Rectal smooth muscle tissue (tissue), 1 donor: ENCODE measurements around the gene MACIR.

Experiments used
- H3K27ac ChIP-seq: one replicate; pipeline ENCODE4 v1.7.0; 2013; ENCODE audit warnings: low read depth, low read length, inconsistent platforms
- H3K27me3 ChIP-seq: one replicate; pipeline ENCODE4 v1.7.0; 2013; ENCODE audit warnings: low read length; ENCODE audit not compliant: control insufficient read depth, insufficient read depth
- H3K36me3 ChIP-seq: one replicate; pipeline ENCODE4 v1.7.0; 2013; ENCODE audit warnings: low read length; ENCODE audit not compliant: control insufficient read depth, insufficient read depth
- H3K4me1 ChIP-seq: one replicate; pipeline ENCODE4 v1.7.0; 2013; ENCODE audit warnings: low read length; ENCODE audit not compliant: control insufficient read depth, insufficient read depth
- H3K4me3 ChIP-seq: one replicate; pipeline ENCODE4 v1.7.0; 2013; ENCODE audit warnings: low read length
- H3K9ac ChIP-seq: one replicate; pipeline ENCODE4 v1.7.0; 2013; ENCODE audit warnings: low read length

MACIR gene

DNA sequence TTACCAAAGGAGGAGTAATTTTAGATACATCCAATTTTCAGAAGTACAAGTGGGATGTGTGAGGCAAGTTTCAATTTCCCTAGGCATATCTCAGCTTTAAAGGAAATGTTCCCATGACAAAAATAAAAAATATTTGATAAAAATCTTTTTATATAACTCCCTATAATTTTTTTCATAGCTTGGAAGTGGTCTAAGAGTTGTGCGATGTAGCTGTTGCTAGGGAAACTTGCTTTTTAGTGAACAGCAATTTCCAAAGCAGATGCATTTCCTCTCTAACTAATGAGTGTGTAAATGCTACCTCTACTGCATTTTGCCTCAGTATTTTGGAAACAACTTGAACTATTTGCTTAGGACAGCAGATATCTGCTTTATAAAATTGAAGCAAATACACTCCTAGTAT is 39.6 kb downstream of the MACIR start:
- Histone ChIP-seq H3K27me3 (no peaks in the 10 kb centered on the region), H3K4me1 (no peaks in the 10 kb centered on the region), H3K9ac (no peak overlapping the region), H3K27ac (no peak overlapping the region), H3K36me3 (no peaks in the 10 kb centered on the region), H3K4me3 (no peak overlapping the region)

DNA sequence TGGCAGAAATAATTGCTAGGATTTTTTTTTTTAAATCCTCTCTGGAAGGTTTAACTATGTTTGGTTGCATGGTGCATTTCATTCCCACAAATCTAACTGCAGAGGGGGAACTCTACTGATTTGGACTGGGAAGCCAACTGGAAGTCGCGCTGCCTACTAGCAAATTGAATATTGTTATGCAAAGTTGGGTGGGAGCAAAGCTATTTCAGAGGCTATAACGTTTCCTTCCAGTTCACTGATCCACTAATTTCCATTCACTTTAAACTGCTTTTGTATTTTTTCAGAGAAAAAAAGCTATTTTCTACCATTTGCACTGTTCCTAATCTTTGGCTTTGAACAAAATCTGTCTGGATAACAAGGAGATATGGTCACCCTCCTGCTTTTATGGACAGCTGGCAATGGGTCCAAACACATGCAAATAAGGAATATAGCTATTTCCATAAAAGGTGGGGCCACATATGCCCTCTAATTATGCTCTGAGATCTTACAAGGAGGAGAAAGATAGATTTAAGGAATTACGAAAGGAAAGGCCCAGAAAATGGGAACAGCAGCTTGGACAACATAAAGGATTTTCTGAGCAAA is 40.1 kb downstream of the MACIR start:
- no peaks in the 10 kb centered on the region for H3K36me3 ChIP-seq
- no peak overlapping the region for H3K4me3 ChIP-seq
- H3K27ac ChIP-seq: no peak overlapping the region
- no peak overlapping the region for H3K9ac ChIP-seq
- H3K27me3 ChIP-seq: no peaks in the 10 kb centered on the region
- H3K4me1 ChIP-seq: no peaks in the 10 kb centered on the region

DNA sequence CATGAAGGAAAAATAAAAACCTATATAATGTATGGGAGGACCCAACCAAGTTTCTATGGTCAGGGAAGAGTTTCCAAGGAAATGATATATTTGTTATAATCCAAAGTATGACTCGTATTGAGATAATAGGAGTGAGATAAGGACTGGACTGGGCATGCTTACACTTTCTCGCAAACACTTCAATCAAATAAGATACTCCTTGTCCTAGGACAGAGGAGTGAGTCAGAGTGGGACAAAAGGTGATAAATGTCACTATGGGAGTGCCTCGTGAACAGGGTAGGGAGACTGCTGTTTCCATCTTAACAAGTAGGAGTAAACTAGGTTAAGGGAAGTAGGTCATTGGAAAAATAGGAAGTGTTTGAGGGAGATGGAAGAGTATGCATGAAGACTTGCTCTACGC is 47.2 kb downstream of the MACIR start:
- Histone ChIP-seq H3K4me1 (no peaks in the 10 kb centered on the region), H3K4me3 (no peak overlapping the region), H3K36me3 (no peaks in the 10 kb centered on the region), H3K27ac (no peak overlapping the region), H3K9ac (no peak overlapping the region), H3K27me3 (no peaks in the 10 kb centered on the region)

DNA sequence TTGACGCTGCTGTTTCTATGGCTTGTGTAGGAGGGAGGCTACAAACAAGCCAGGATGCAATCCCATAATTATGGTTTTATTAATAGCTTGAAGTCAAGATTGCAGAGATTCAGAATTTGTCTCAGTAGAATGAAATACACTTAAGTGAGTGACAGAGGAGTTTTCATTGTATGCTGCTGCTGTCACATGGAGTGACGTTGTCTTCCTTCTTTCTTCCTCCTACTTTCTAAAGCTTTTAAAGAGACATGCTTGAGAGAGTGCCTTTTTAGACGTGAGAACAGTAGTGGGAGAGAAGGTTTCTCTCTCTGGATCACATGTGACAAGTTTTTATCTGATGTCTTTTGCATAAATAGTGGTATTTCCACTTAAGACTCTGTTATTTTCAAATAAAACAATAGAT is 48.9 kb downstream of the MACIR start:
- H3K4me3 ChIP-seq: no peak overlapping the region
- no peaks in the 10 kb centered on the region for H3K27me3 ChIP-seq
- H3K9ac ChIP-seq: no peak overlapping the region
- no peaks in the 10 kb centered on the region for H3K4me1 ChIP-seq
- no peaks in the 10 kb centered on the region for H3K36me3 ChIP-seq
- H3K27ac ChIP-seq: no peak overlapping the region

DNA sequence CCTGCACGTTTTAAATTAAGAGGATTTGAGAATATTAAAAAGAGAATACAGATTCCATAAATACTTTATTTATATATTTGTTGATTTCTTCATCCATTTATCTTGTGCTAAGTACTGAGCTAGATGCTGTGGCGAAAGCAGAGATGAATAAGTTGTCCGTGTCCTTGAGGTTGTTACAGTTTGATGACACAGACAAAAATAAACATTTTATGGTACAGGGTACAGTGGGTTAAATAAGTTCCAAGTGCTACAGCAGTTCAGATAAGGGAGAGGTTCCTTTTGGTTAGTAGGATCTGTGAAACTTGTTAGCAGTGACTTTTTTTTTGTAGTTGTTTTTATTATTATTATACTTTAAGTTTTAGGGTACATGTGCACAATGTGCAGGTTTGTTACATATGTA is 50.2 kb downstream of the MACIR start:
- no peak overlapping the region for H3K27ac ChIP-seq
- no peak overlapping the region for H3K4me3 ChIP-seq
- H3K9ac ChIP-seq: no peak overlapping the region
- H3K27me3 ChIP-seq: no peaks in the 10 kb centered on the region
- H3K36me3 ChIP-seq: no peaks in the 10 kb centered on the region
- no peaks in the 10 kb centered on the region for H3K4me1 ChIP-seq

DNA sequence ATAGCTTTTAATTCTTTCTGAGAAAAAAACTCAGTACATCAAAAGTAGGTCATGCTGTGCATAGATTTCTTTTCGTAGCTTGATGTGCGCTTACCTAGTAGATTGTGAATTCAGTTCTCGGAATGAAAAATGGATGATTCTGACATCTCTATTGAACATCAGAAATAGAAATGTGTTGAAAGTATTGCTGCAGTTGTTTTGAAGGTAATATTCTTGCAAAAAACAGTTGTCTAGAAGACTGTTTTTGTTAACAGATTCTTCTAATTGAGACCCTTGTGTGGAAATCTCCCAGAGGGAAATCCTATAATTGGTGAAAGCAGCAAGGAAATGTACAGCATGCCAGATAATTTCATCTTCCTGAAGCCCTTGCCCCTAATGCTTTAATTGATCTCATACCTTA is 54.5 kb downstream of the MACIR start:
- H3K4me3 ChIP-seq: no peak overlapping the region
- H3K36me3 ChIP-seq: no peaks in the 10 kb centered on the region
- H3K9ac ChIP-seq: no peak overlapping the region
- H3K27me3 ChIP-seq: no peaks in the 10 kb centered on the region
- H3K27ac ChIP-seq: no peak overlapping the region
- H3K4me1 ChIP-seq: no peaks in the 10 kb centered on the region

DNA sequence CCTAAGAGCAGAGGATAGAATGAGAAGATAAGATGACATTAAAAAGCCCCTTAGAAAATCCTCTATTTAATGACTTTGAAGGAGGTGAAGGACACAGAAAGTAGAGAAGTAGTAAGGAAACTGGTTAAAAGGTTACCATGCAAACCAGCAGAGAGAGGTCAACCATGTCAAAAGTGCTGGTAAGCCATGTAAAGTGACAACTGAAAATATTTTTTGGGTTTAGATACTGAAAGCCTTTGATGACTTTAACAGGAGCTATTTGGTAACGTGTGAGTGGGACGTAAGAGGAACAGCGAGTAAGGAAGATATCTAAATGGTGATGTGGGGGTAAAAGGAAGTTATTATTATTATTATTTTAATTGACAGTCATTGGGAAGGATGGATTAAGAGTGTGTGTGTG is 56.9 kb downstream of the MACIR start:
- Histone ChIP-seq H3K36me3 (no peaks in the 10 kb centered on the region), H3K9ac (no peak overlapping the region), H3K4me1 (no peaks in the 10 kb centered on the region), H3K4me3 (no peak overlapping the region), H3K27ac (no peak overlapping the region), H3K27me3 (no peaks in the 10 kb centered on the region)

DNA sequence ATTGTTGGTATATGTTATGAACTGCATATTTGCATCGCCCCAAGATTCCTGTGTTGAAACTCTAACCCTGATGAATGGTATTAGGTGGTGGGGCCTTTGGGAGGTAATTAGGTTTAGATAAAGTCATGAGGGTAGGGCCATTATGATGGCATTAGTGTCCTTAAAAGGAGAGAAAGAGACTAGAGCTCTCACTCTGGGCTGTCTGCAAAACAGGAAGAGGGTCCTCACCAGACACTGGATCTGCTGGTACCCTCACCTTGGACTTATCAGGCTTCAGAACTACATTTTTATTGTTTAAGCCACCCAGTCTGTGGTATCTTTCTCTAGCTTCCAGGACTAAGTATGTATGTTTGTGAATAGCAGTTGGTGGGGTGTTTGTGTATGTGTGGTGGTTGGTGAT is 68.9 kb downstream of the MACIR start:
- no peaks in the 10 kb centered on the region for H3K36me3 ChIP-seq
- no peak overlapping the region for H3K27ac ChIP-seq

DNA sequence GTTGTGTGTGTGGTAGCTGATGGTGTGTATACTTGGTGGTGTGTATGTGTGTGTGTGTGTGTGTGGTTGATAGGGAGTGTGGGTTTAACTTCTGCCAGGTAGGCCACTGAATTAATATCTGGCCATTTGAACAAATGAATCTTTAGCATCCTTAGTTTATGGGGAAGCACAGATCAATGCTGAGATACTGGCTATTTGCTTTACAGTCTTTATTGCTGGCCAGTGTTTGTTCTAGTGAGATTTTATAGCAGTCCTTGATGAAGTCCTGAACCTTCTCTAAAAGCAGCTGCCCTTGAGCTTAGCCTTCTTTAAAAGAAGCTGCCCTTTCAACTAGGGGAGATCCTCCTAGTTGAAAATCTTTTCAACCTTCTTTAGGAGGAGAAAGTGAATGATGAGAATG is 69.3 kb downstream of the MACIR start:
- Histone ChIP-seq H3K27ac (no peak overlapping the region), H3K4me1 (no peaks in the 10 kb centered on the region), H3K9ac (no peak overlapping the region), H3K36me3 (no peaks in the 10 kb centered on the region), H3K4me3 (no peak overlapping the region), H3K27me3 (no peaks in the 10 kb centered on the region)

More for the DNA sequence above, 68.9 kb downstream of the MACIR start:
- H3K4me3 ChIP-seq: no peak overlapping the region
- no peaks in the 10 kb centered on the region for H3K27me3 ChIP-seq
- no peaks in the 10 kb centered on the region for H3K4me1 ChIP-seq
- H3K9ac ChIP-seq: no peak overlapping the region
